Measurements from ENCODE around the gene PFDN4. TPM values are rescaled to one million over a fixed set of nuclear protein-coding genes. Genes with fewer than 3 reads are reported as not detected.

The PFDN4 gene
- total and polyA plus RNA-seq, 12 donors, result 18.7 to 103 (median 44.2) TPM

GRCh38 chr20:54208548-54209176, 775 bp downstream of the PFDN4 start:
- Histone ChIP-seq H3K9me3 (replicated peaks in 1 of 3) (no peaks in the 10 kb centered on the region), H3K36me3 (replicated peaks in 1 of 2) (no peaks in the 10 kb centered on the region), H3K4me3 (peak overlapping the region; percentile 60 to 84 (median 64)), H3K27ac (peak overlapping the region in 3 of 5 donors; percentile 95 to 97 (median 97)), H3K27me3 (no peaks in the 10 kb centered on the region), H3K4me1 (replicated peaks in 1 of 2) (peaks cover 9 to 21% of the 10 kb centered on the region in 2 donors)
- DNase-seq, result no peak
- intact Hi-C loops (cut with DNase I), result no loop called here
- no peak for TF ChIP-seq POLR2A (IDR thresholded peaks at IDR 0.05)
- TF ChIP-seq, protein P1, sequence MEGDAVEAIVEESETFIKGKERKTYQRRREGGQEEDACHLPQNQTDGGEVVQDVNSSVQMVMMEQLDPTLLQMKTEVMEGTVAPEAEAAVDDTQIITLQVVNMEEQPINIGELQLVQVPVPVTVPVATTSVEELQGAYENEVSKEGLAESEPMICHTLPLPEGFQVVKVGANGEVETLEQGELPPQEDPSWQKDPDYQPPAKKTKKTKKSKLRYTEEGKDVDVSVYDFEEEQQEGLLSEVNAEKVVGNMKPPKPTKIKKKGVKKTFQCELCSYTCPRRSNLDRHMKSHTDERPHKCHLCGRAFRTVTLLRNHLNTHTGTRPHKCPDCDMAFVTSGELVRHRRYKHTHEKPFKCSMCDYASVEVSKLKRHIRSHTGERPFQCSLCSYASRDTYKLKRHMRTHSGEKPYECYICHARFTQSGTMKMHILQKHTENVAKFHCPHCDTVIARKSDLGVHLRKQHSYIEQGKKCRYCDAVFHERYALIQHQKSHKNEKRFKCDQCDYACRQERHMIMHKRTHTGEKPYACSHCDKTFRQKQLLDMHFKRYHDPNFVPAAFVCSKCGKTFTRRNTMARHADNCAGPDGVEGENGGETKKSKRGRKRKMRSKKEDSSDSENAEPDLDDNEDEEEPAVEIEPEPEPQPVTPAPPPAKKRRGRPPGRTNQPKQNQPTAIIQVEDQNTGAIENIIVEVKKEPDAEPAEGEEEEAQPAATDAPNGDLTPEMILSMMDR (IDR thresholded peaks at IDR 0.05), result peak in 1 of 6 experiments; percentile 13
- 2 to 6% (median 4%) methylated on average over 13 to 15 of the region's 15 CpGs for WGBS, 4 donors

DNA sequence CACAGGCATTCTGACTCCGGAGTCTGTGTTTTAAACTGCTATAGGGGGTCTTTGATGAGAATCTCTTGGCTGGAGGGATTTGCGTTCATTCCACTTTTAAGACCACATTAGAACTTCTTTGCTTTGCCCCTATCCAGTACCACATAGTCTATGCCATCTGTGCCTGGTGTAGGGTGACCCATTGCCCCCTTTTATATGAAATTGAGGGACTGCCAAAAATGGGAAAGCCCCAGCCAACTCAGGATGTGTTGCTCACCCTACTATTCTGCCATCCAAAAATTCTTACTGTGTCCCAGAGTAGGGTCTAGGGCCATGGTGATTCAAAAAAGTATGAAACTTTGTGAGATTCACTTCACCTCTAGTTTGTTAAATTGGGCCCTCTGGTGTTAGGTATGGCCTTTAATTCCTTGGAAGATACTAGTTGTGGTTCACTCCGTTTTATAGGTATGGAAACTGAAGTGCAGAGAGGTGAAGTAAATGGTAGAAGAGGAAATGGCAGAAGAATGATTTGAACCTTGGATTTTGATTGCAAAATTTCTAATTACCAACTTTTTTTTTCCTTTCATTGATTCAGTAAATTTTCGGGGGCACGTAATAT, 1.4 kb downstream of the PFDN4 start:
- H3K4me1 ChIP-seq (replicated peaks in 1 of 2), result peaks cover 9 to 21% of the 10 kb centered on the region in 2 donors
- H3K9me3 ChIP-seq (replicated peaks in 1 of 3), result no peaks in the 10 kb centered on the region
- H3K4me3 ChIP-seq, result peak overlapping the region in 1 of 4 donors; percentile 84
- DNase-seq, result no peak
- no peaks in the 10 kb centered on the region for H3K36me3 ChIP-seq (replicated peaks in 1 of 2)
- intact Hi-C loops (cut with DNase I), result no loop called here
- H3K27me3 ChIP-seq, result no peaks in the 10 kb centered on the region
- 78 to 87% (median 84%) methylated on average over 5 of the region's 5 CpGs for WGBS, 4 donors
- no peak overlapping the region for H3K27ac ChIP-seq
- no peak for TF ChIP-seq POLR2A (IDR thresholded peaks at IDR 0.05)
- TF ChIP-seq, protein P1 (IDR thresholded peaks at IDR 0.05), result no peak

DNA sequence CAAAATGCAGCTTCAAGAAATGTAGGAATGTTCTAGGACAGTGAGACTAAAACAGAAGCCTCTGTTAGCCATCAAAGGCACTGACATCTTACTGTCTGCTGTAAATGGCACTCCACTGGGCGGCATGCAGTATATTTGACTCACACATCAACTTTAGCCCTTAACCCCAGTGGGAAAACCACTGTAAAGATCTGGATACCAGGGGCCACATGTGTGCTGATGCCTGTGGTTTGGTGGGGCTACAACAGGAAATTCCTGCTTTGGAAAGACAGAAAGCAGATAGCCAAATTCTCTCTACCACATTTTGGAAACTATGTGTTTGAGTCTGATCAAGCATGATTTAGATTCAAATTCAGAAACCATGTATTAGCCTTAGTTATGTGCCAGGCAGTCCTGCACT, 4.3 kb downstream of the PFDN4 start:
- TF ChIP-seq, protein P1 (IDR thresholded peaks at IDR 0.05), result no peak
- TF ChIP-seq POLR2A (IDR thresholded peaks at IDR 0.05), result no peak
- no peak overlapping the region for H3K27ac ChIP-seq
- no peak overlapping the region for H3K4me3 ChIP-seq
- H3K4me1 ChIP-seq (replicated peaks in 1 of 2), result peaks cover 9 to 21% of the 10 kb centered on the region in 2 donors
- intact Hi-C loops (cut with DNase I), result no loop called here
- no peak for DNase-seq
- WGBS, 4 donors, result 80 to 95% (median 93%) methylated on average over 1 of the region's 1 CpG
- no peaks in the 10 kb centered on the region for H3K27me3 ChIP-seq
- peaks cover 0 to under 1% of the 10 kb centered on the region in 2 donors for H3K36me3 ChIP-seq (replicated peaks in 1 of 2)
- H3K9me3 ChIP-seq (replicated peaks in 1 of 3), result no peaks in the 10 kb centered on the region

GRCh38 chr20:54212871-54213270, 5.0 kb downstream of the PFDN4 start:
- Histone ChIP-seq H3K27me3 (no peaks in the 10 kb centered on the region), H3K36me3 (replicated peaks in 1 of 2) (peaks cover 0 to 6% of the 10 kb centered on the region in 2 donors), H3K27ac (no peak overlapping the region), H3K9me3 (replicated peaks in 1 of 3) (no peaks in the 10 kb centered on the region), H3K4me1 (replicated peaks in 1 of 2) (peaks cover 9 to 21% of the 10 kb centered on the region in 2 donors), H3K4me3 (no peak overlapping the region)
- no peak for DNase-seq
- TF ChIP-seq, protein P1 (IDR thresholded peaks at IDR 0.05), result no peak
- no peak for TF ChIP-seq POLR2A (IDR thresholded peaks at IDR 0.05)
- WGBS, 4 donors, result 91 to 98% (median 94%) methylated on average over 3 of the region's 3 CpGs
- intact Hi-C loops (cut with DNase I), result no loop called here
